GM21526 (cell line): ENCODE results near the gene CLDN18.

Experiments
- ATAC-seq: cut with Tn5 transposase; IDR thresholded peaks from one replicate; pipeline ENCODE4 v1.9.1; 2021; ENCODE audit warnings: moderate library complexity; ENCODE audit not compliant: unreplicated experiment, low FRiP score

The CLDN18 gene

GRCh38 chr3:138023754-138024153, 13.8 kb downstream of the CLDN18 start:
- no peak for ATAC-seq

- no peak for ATAC-seq
These were observed 15.6 kb downstream of the CLDN18 start for GRCh38 chr3:138025553-138025952.

GRCh38 chr3:138027821-138028220, 17.9 kb downstream of the CLDN18 start:
- no peak for ATAC-seq

GRCh38 chr3:138030734-138031280, 20.8 kb downstream of the CLDN18 start:
- no peak for ATAC-seq

- no peak for ATAC-seq
These were observed 21.6 kb downstream of the CLDN18 start for GRCh38 chr3:138031536-138031935.

GRCh38 chr3:138032567-138032966, 22.6 kb downstream of the CLDN18 start:
- ATAC-seq, result no peak

- no peak for ATAC-seq
These were observed 23.3 kb downstream of the CLDN18 start for GRCh38 chr3:138033202-138033691.

GRCh38 chr3:138034918-138035317, 25.0 kb downstream of the CLDN18 start:
- ATAC-seq, result no peak

GRCh38 chr3:138036572-138036971, 26.6 kb downstream of the CLDN18 start:
- peak; percentile 51 for ATAC-seq

- no peak for ATAC-seq
These were observed 28.9 kb downstream of the CLDN18 start for GRCh38 chr3:138038725-138039462.

- no peak for ATAC-seq
These were observed 32.1 kb downstream of the CLDN18 start for GRCh38 chr3:138042043-138042442.

- no peak for ATAC-seq
These were observed 33.5 kb downstream of the CLDN18 start for GRCh38 chr3:138043266-138044029.

GRCh38 chr3:138046085-138046484, 36.1 kb downstream of the CLDN18 start:
- no peak for ATAC-seq

GRCh38 chr3:138046955-138047354, 37.0 kb downstream of the CLDN18 start:
- ATAC-seq, result no peak

- no peak for ATAC-seq
These were observed 37.7 kb downstream of the CLDN18 start for GRCh38 chr3:138047596-138048158.

GRCh38 chr3:138049157-138049919, 39.4 kb downstream of the CLDN18 start:
- no peak for ATAC-seq

- ATAC-seq, result peak; percentile 66
These were observed 42.2 kb downstream of the CLDN18 start for GRCh38 chr3:138051947-138052802.

- no peak for ATAC-seq
These were observed 44.1 kb downstream of the CLDN18 start for GRCh38 chr3:138054057-138054456.

GRCh38 chr3:138057384-138057783, 47.4 kb downstream of the CLDN18 start:
- ATAC-seq, result no peak
